HepG2 (cell line): Measurements from ENCODE around the gene LSM5. TPM values are rescaled to one million over a fixed set of nuclear protein-coding genes. Genes with fewer than 3 reads are reported as not detected.

Source experiments
- GLI4 ChIP-seq: sonication (generic); formaldehyde crosslinking; IDR thresholded peaks from 2 replicates; pipeline ENCODE4 v1.5.1; 2020; ENCODE audit warnings: missing genetic modification reagents, mild to moderate bottlenecking, moderate library complexity, borderline replicate concordance
- KAT7 ChIP-seq: IDR thresholded peaks from 2 replicates; pipeline ENCODE4 v1.6.1; 2018; ENCODE audit warnings: borderline replicate concordance, missing compliant biosample characterization
- NR2F1 ChIP-seq, 2 experiments: fragments of 450-650 bp in 1 of 2; formaldehyde crosslinking in 1 of 2; IDR thresholded peaks; 2 replicates each; pipeline versions ENCODE4 v1.5.0 to v1.6.1; 2016 to 2020; ENCODE audit warnings: mild to moderate bottlenecking in 1 of 2, missing compliant biosample characterization in 1 of 2, missing genetic modification reagents in 1 of 2, moderate library complexity in 1 of 2
- PAXIP1 ChIP-seq: sonication (generic); formaldehyde crosslinking; conservative IDR thresholded peaks from 2 replicates; pipeline ENCODE4 v1.4.0; 2020; ENCODE audit warnings: mild to moderate bottlenecking, missing genetic modification reagents, moderate library complexity
- PHF5A ChIP-seq: IDR thresholded peaks from one replicate; pipeline ENCODE4 v1.6.1; 2018; ENCODE audit warnings: low read depth, missing genetic modification reagents; ENCODE audit not compliant: unreplicated experiment
- THYN1 ChIP-seq: sonication (generic); formaldehyde crosslinking; IDR thresholded peaks from 2 replicates; pipeline ENCODE4 v1.8.1; 2023; ENCODE audit warnings: low read depth, mild to moderate bottlenecking, moderate library complexity, missing genetic modification reagents, borderline replicate concordance
- ZBTB44 ChIP-seq: sonication (generic); formaldehyde crosslinking; IDR thresholded peaks from 2 replicates; pipeline ENCODE4 v1.4.0; 2020; ENCODE audit warnings: missing genetic modification reagents
- ZNF264 ChIP-seq: sonication (generic); formaldehyde crosslinking; IDR thresholded peaks from 2 replicates; pipeline ENCODE4 v1.4.0; 2020; ENCODE audit warnings: missing genetic modification reagents
- ZNF446 ChIP-seq: sonication (generic); formaldehyde crosslinking; IDR thresholded peaks from 2 replicates; pipeline ENCODE4 v1.5.0; 2020; ENCODE audit warnings: mild to moderate bottlenecking, missing genetic modification reagents
- ZNF563 ChIP-seq: sonication (generic); formaldehyde crosslinking; IDR thresholded peaks from 2 replicates; pipeline ENCODE4 v1.8.0; 2022; ENCODE audit warnings: mild to moderate bottlenecking, moderate library complexity, missing genetic modification reagents
- ZNF850 ChIP-seq: sonication (generic); formaldehyde crosslinking; conservative IDR thresholded peaks from 2 replicates; pipeline ENCODE4 v1.9.0; 2021; ENCODE audit warnings: mild to moderate bottlenecking, missing genetic modification reagents
- polyA plus RNA-seq, 8 experiments: library from polyadenylated mRNA; depleted of rRNA in 3 of 8; stranded (reverse) in 7 of 8; unstranded in 1 of 8; fragments of >200 nt; fragmentation: Illumina TruSeq in 4 of 8; extraction: Trizol in 4 of 8; gene quantifications; 2 replicates each; pipeline versions ENCODE4 v1.2.1 to v1.2.3, GENCODE V29; 2011 to 2016; ENCODE audit warnings: low read depth in 4 of 8, missing spikeins in 1 of 8, mixed read lengths in 1 of 8; ENCODE audit not compliant: insufficient read depth in 1 of 8
- total RNA-seq, 5 experiments: library from RNA; depleted of rRNA; stranded (reverse); fragments of >200 nt; fragmentation: Illumina TruSeq; extraction: Trizol; gene quantifications; 2 replicates each; pipeline ENCODE4 v1.2.3, GENCODE V29; 2016; ENCODE audit warnings: low read depth in 1 of 5

LSM5 gene
- total and polyA plus RNA-seq, 2 of the 13 experiments (the other 11 are each of a cell fraction or from before 2014, with no cell fraction given) = 30.3 to 183 TPM

- TF ChIP-seq PAXIP1 (no peak), KAT7 (CRISPR knock-in tag) (no peak), ZNF264 (no peak), ZNF850 (no peak), THYN1 (CRISPR knock-in tag) (no peak), GLI4 (no peak), ZNF563 (no peak), ZNF446 (CRISPR knock-in tag) (no peak), PHF5A (CRISPR knock-in tag) (no peak), NR2F1 (CRISPR knock-in tag; IDR thresholded peaks at IDR 0.05) (no peak), ZBTB44 (CRISPR knock-in tag) (no peak)
Observed at GRCh38 chr7:32511791-32512190, 21.6 kb upstream of the LSM5 start (continued).
